SK-N-SH (cell line): Measurements from ENCODE around the gene DMD.

Experiments
- CTCF ChIP-seq: fragments of 200-600 bp; sonication (generic); IDR thresholded peaks from 2 replicates; pipeline ENCODE4 v1.6.1; 2017; ENCODE audit warnings: antibody characterized with exemption, mild to moderate bottlenecking, moderate library complexity
- ELF1 ChIP-seq: IDR thresholded peaks from 2 replicates; pipeline ENCODE4 v1.4.0; 2012
- EZH2phosphoT487 ChIP-seq: fragments of 200-600 bp; sonication (generic); IDR thresholded peaks from 2 replicates; pipeline ENCODE4 v1.6.1; 2017; ENCODE audit warnings: low read depth, mixed run types, mild to moderate bottlenecking, antibody characterized with exemption, moderate library complexity, borderline replicate concordance
- FOXM1 ChIP-seq: IDR thresholded peaks from 2 replicates; pipeline ENCODE4 v1.4.0; 2012; ENCODE audit warnings: low read depth, mild to moderate bottlenecking
- IRF3 ChIP-seq: fragments of 150-350 bp; IDR thresholded peaks from 2 replicates; pipeline ENCODE4 v1.6.1; 2016; ENCODE audit warnings: mild to moderate bottlenecking, low read depth, low read length
- JUND ChIP-seq: IDR thresholded peaks from 2 replicates; pipeline ENCODE4 v1.4.0; 2012
- MXI1 ChIP-seq: IDR thresholded peaks from 2 replicates; pipeline ENCODE4 v1.6.1; 2012; ENCODE audit warnings: mild to moderate bottlenecking, low read depth, low read length, improper control_type of control experiment
- POLR2AphosphoS5 ChIP-seq: IDR thresholded peaks from 2 replicates; pipeline ENCODE4 v1.6.1; 2012; ENCODE audit warnings: low read depth, low read length
- SMC3 ChIP-seq: IDR thresholded peaks from 2 replicates; pipeline ENCODE4 v1.6.1; 2012; ENCODE audit warnings: low read depth, low read length, improper control_type of control experiment
- USF2 ChIP-seq: fragments of 150-350 bp; IDR thresholded peaks from 2 replicates; pipeline ENCODE4 v1.6.1; 2017; ENCODE audit warnings: antibody characterized with exemption, low read length, low read depth, borderline replicate concordance
- YY1 ChIP-seq: IDR thresholded peaks from 2 replicates; pipeline ENCODE4 v1.4.0; 2012; ENCODE audit warnings: low read depth, mild to moderate bottlenecking
- TF ChIP-seq, protein P1 (sequence below): IDR thresholded peaks from 2 replicates; pipeline ENCODE4 v1.4.0; 2012; ENCODE audit warnings: low read depth

DNA sequence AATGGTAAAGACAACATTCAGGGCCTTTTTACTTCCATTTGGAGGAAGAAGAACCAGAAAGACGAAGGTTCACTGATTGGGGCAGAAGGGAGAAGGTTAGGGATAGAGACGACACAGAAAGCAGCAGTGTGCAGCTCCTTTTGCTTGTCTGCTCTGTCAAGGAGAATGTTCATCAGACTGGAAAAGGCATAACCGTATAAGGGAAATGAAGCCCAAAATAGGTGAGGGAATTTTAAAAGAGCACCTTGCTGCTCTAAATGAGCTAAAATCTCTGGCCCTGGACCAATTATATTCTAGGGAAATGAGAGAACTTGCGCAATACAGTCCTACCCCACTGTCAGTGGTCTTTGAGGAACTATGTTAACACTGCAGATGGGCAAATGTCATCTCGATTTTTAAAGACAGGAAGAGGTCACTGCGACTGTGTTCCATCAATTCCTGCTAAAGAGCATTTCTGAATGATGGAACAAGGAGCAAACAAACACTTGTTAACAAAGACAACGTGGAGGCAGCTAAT is 1229.7 kb downstream of the DMD start:
- TF ChIP-seq CTCF (no peak), FOXM1 (no peak), YY1 (no peak), SMC3 (no peak), MXI1 (no peak), JUND (no peak), USF2 (no peak), EZH2phosphoT487 (no peak), IRF3 (no peak), ELF1 (no peak), POLR2AphosphoS5 (no peak)
- TF ChIP-seq, protein P1, sequence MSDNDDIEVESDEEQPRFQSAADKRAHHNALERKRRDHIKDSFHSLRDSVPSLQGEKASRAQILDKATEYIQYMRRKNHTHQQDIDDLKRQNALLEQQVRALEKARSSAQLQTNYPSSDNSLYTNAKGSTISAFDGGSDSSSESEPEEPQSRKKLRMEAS: no peak
